Measurements from ENCODE around the gene ZNF684.

GRCh38 chr1:40595623-40596022, 64.2 kb downstream of the ZNF684 start:
- no peak for TF ChIP-seq CTCF (IDR thresholded peaks at IDR 0.05; ENCODE audit: insufficient read depth, low read length, poor library complexity, severe bottlenecking)
- TF ChIP-seq EZH2phosphoT487 (conservative IDR thresholded peaks at IDR 0.05; ENCODE audit: low read length) = no peak

Data from SU-DHL-6 (cell line).